Neural cell (in vitro differentiated cells): Measurements from ENCODE around the gene MIPOL1. TPM values are rescaled to one million over a fixed set of nuclear protein-coding genes. Genes with fewer than 3 reads are reported as not detected.

Source experiments
- H2AFZ ChIP-seq: fragments of 200-600, 300-800 bp; sonication (generic), shearing (Covaris generic); 2 replicates; pipeline ENCODE4 v1.6.0; 2014; ENCODE audit warnings: low read depth, mild to moderate bottlenecking, antibody characterized with exemption, low read length, moderate library complexity
- H3F3A ChIP-seq: fragments of 200-600 bp; shearing (Covaris generic); 2 replicates; pipeline ENCODE4 v1.6.1; 2016; ENCODE audit warnings: mild to moderate bottlenecking, moderate library complexity, mixed read lengths, antibody characterized with exemption, low read length; ENCODE audit not compliant: insufficient read depth, poor library complexity, severe bottlenecking
- H3K27ac ChIP-seq: fragments of 200-600, 300-800 bp; sonication (generic), shearing (Covaris generic); 2 replicates; pipeline ENCODE4 v1.5.1; 2014; ENCODE audit warnings: mild to moderate bottlenecking, low read length, moderate library complexity
- H3K27me3 ChIP-seq: fragments of 300-800, 200-600 bp; sonication (generic), shearing (Covaris generic); 2 replicates; pipeline ENCODE4 v1.6.0; 2014; ENCODE audit warnings: mild to moderate bottlenecking, low read depth, low read length, moderate library complexity; ENCODE audit not compliant: insufficient read depth
- H3K36me3 ChIP-seq: fragments of 300-800, 200-600 bp; sonication (generic), shearing (Covaris generic); 2 replicates; pipeline ENCODE4 v1.5.1; 2014; ENCODE audit warnings: mild to moderate bottlenecking, antibody characterized with exemption, low read length, moderate library complexity; ENCODE audit not compliant: insufficient read depth
- H3K4me2 ChIP-seq: fragments of 300-800, 200-600 bp; sonication (generic), shearing (Covaris generic); 2 replicates; pipeline ENCODE4 v1.6.0; 2014; ENCODE audit warnings: mild to moderate bottlenecking, low read length
- H3K4me3 ChIP-seq: fragments of 300-800, 200-600 bp; sonication (generic), shearing (Covaris generic); 2 replicates; pipeline ENCODE4 v1.5.1; 2014; ENCODE audit warnings: mild to moderate bottlenecking, low read length, moderate library complexity
- H3K79me2 ChIP-seq: fragments of 200-600 bp; shearing (Covaris generic); replicated peaks from 2 replicates; pipeline ENCODE4 v1.6.0; 2014; ENCODE audit warnings: mild to moderate bottlenecking, low read length, moderate library complexity; ENCODE audit not compliant: insufficient read depth
- H3K9ac ChIP-seq: fragments of 300-800, 200-600 bp; sonication (generic), shearing (Covaris generic); 2 replicates; pipeline ENCODE4 v1.6.1; 2016; ENCODE audit warnings: mild to moderate bottlenecking, low read length, mixed read lengths
- H3K9me2 ChIP-seq: fragments of 200-600 bp; shearing (Covaris generic); 2 replicates; pipeline ENCODE4 v1.6.1; 2016; ENCODE audit warnings: mild to moderate bottlenecking, low read length, mixed read lengths; ENCODE audit not compliant: insufficient read depth
- H3K9me3 ChIP-seq: fragments of 200-600, 300-800 bp; sonication (generic), shearing (Covaris generic); 2 replicates; pipeline ENCODE4 v1.6.1; 2016; ENCODE audit warnings: mild to moderate bottlenecking, mixed run types, low read length, moderate library complexity, mixed read lengths
- H4K20me1 ChIP-seq: fragments of 200-600 bp; shearing (Covaris generic); 2 replicates; pipeline ENCODE4 v1.6.1; 2016; ENCODE audit warnings: mild to moderate bottlenecking, mixed run types; ENCODE audit not compliant: insufficient read depth
- CTCF ChIP-seq: fragments of 450-650 bp; IDR thresholded peaks from 2 replicates; pipeline ENCODE4 v1.5.1; 2014; ENCODE audit warnings: antibody characterized with exemption, mild to moderate bottlenecking, moderate library complexity; ENCODE audit not compliant: poor library complexity, severe bottlenecking
- EP300 ChIP-seq: fragments of 450-650 bp; conservative IDR thresholded peaks from 2 replicates; pipeline ENCODE4 v1.6.1; 2014; ENCODE audit warnings: antibody characterized with exemption, mild to moderate bottlenecking, moderate library complexity; ENCODE audit not compliant: poor library complexity, severe bottlenecking
- EZH2 ChIP-seq: fragments of 200-600, 300-800 bp; shearing (Covaris generic), sonication (generic); IDR thresholded peaks from 2 replicates; pipeline ENCODE4 v1.6.1; 2014; ENCODE audit warnings: antibody characterized with exemption, low read length, borderline replicate concordance, mild to moderate bottlenecking; ENCODE audit not compliant: insufficient read depth, poor library complexity, severe bottlenecking
- MXI1 ChIP-seq: fragments of 450-650 bp; conservative IDR thresholded peaks from 2 replicates; pipeline ENCODE4 v1.6.1; 2014; ENCODE audit warnings: antibody characterized with exemption, mild to moderate bottlenecking; ENCODE audit not compliant: poor library complexity, severe bottlenecking
- TAF1 ChIP-seq: IDR thresholded peaks from 2 replicates; pipeline ENCODE4 v1.6.1; 2012; ENCODE audit warnings: low read depth
- polyA plus RNA-seq: library from polyadenylated mRNA; depleted of rRNA; stranded (reverse); fragments of >200 nt; gene quantifications from 2 replicates; pipeline ENCODE4 v1.2.3, GENCODE V29; 2014
- TF ChIP-seq, protein P1 (sequence below): IDR thresholded peaks from 2 replicates; pipeline ENCODE4 v1.6.1; 2012; ENCODE audit warnings: borderline replicate concordance

MIPOL1 gene
- polyA plus RNA-seq, 1 donor from 2014 or later: 1.3 TPM

DNA sequence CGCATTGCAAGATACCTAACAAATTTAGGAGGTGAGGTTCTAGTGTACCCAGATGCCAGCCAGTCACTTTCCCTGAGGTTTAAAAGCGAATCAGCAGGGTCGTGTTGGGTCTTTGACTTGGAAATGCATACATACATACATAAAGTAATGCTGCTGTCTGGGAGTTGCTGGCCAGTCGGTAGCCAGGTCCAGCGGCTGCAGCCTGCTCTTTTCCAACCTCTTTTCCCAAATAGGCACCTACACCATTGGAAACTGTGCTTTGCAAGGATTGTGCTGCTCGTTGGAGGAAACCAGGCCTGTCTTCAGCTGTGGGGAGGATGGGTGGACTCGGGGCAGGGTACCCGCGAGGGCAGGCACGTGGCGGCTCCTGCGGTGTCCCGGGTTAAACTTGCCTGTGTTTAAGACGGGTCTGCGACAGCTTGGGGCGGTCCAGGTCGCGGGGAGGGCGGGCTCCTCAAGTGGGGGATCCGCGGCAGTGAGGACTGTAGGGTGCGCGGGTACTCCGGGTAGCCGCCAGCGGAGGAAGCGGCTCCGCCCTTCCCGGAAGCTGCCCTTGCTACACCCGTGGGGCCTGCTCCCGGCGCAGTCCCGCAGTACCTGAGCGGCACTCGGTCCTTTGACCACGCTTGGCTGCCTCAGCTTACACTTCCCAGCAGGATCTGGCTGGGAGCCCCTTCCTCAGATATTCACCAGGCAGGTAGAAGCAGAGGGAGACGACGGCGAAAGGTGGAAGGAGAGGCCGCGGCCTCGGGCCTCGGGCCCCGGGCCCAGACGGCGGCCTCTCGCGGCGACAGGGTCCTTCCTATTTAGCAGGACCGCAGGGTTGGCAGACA is 400.4 kb downstream of the MIPOL1 start:
- no peaks in the 10 kb centered on the region for H3F3A ChIP-seq
- H3K79me2 ChIP-seq: no peaks in the 10 kb centered on the region
- H3K36me3 ChIP-seq: no peaks in the 10 kb centered on the region
- H3K9me2 ChIP-seq: no peaks in the 10 kb centered on the region
- H4K20me1 ChIP-seq: no peaks in the 10 kb centered on the region
- no peak overlapping the region for H3K4me2 ChIP-seq
- no peak overlapping the region for H2AFZ ChIP-seq
- no peak overlapping the region for H3K9ac ChIP-seq
- no peak overlapping the region for H3K27ac ChIP-seq
- TF ChIP-seq EP300 (no peak), EZH2 (peak; percentile 45)
- no peak overlapping the region for H3K4me3 ChIP-seq
- H3K9me3 ChIP-seq: peaks cover 2% of the 10 kb centered on the region
- peaks cover 99% of the 10 kb centered on the region for H3K27me3 ChIP-seq

GRCh38 chr14:37598747-37599506 is 401.2 kb downstream of the MIPOL1 start:
- H3K27ac ChIP-seq: no peak overlapping the region
- TF ChIP-seq EZH2 (peak; percentile 19), MXI1 (no peak), TAF1 (no peak), CTCF (no peak)
- TF ChIP-seq, protein P1, sequence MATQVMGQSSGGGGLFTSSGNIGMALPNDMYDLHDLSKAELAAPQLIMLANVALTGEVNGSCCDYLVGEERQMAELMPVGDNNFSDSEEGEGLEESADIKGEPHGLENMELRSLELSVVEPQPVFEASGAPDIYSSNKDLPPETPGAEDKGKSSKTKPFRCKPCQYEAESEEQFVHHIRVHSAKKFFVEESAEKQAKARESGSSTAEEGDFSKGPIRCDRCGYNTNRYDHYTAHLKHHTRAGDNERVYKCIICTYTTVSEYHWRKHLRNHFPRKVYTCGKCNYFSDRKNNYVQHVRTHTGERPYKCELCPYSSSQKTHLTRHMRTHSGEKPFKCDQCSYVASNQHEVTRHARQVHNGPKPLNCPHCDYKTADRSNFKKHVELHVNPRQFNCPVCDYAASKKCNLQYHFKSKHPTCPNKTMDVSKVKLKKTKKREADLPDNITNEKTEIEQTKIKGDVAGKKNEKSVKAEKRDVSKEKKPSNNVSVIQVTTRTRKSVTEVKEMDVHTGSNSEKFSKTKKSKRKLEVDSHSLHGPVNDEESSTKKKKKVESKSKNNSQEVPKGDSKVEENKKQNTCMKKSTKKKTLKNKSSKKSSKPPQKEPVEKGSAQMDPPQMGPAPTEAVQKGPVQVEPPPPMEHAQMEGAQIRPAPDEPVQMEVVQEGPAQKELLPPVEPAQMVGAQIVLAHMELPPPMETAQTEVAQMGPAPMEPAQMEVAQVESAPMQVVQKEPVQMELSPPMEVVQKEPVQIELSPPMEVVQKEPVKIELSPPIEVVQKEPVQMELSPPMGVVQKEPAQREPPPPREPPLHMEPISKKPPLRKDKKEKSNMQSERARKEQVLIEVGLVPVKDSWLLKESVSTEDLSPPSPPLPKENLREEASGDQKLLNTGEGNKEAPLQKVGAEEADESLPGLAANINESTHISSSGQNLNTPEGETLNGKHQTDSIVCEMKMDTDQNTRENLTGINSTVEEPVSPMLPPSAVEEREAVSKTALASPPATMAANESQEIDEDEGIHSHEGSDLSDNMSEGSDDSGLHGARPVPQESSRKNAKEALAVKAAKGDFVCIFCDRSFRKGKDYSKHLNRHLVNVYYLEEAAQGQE: no peak
- peak overlapping the region; percentile 45 for H3K4me3 ChIP-seq
- no peaks in the 10 kb centered on the region for H3K79me2 ChIP-seq
- no peaks in the 10 kb centered on the region for H4K20me1 ChIP-seq
- H3K4me2 ChIP-seq: no peak overlapping the region
- H3K9me2 ChIP-seq: no peaks in the 10 kb centered on the region
- H3K27me3 ChIP-seq: peaks cover 98% of the 10 kb centered on the region
- no peaks in the 10 kb centered on the region for H3K36me3 ChIP-seq
- H2AFZ ChIP-seq: no peak overlapping the region
- peaks cover 2% of the 10 kb centered on the region for H3K9me3 ChIP-seq
- H3K9ac ChIP-seq: no peak overlapping the region
- H3F3A ChIP-seq: no peaks in the 10 kb centered on the region
